Raji (cell line): ENCODE results near the gene C12orf60.

ENCODE experiments used
- POLR2A ChIP-seq: IDR thresholded peaks from 2 replicates; pipeline ENCODE4 v1.6.1; 2011; ENCODE audit warnings: low read depth, low read length, control low read depth; ENCODE audit not compliant: insufficient read depth

C12orf60 gene

GRCh38 chr12:14774906-14775635 is 28.4 kb upstream of the C12orf60 start:
- no peak for TF ChIP-seq POLR2A

DNA sequence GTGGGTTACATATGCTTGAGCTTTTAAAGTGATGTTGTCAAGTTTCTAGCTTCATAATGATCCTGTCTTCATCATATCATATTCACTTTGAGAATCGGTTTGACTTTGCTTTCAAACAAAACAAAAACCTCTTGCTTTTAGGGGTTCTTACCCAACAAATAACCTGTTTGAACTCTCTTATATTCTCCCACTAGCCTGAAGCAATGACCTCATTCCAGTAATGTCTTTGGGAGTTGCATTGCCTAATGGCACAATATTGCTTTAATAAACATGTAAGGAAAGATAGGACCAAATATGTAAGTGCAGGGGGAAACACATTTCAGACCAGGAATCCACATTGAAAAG is 27.9 kb upstream of the C12orf60 start:
- TF ChIP-seq POLR2A = no peak

DNA sequence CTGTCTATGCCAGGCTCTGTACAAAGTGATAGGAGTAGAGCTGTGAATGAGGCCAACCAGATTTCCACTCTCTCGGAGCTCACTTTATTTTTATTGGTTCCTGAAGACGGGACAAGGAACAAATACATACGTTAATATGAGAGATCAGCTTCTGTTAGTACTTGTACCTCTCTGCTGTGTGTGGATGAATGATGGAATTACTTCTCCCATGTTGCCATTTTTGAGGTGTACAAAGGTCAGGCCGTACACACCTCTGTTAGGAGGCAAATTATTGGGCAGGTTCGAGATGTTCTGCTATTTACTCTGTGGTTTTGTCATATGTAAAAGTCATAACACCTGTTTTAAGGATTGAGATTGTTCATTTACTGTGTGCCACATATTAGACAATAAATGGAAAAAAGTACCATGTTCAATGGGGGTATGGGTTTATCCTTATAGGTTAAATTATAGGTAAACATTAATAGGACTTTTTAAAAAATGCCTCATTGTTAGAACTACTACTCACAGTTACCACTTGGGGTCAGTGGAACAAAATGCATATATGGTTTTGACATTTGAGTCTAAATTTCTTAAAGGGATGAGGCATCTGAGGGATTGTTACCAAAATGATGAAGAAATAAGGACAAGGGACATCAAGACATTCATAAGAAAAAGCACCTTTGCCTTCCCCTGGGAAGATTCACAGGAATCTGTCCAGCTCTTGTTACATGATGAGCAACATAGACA is 27.1 kb upstream of the C12orf60 start:
- TF ChIP-seq POLR2A = no peak

- no peak for TF ChIP-seq POLR2A
Observed at GRCh38 chr12:14777271-14777670, 26.2 kb upstream of the C12orf60 start.

DNA sequence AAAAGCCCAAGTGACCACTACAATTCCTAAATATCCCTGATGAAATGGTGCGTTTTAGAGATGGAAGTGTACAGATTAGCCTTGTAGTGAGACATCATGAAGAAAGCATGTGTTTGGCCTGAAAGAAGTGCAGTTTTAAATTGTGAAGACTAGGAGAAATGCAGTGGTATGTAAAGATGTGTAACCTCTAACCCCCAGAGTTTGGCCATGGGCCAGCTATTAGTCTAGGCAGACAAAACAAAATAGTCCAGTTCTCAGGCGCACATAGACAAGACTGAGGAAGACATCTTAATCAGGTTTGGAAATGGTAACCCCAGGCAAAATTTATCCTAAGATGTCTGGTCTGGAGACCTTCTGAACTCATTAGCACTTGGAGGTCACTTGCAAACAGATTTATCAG is 23.6 kb upstream of the C12orf60 start:
- no peak for TF ChIP-seq POLR2A

- no peak for TF ChIP-seq POLR2A
Observed at GRCh38 chr12:14780859-14781258, 22.6 kb upstream of the C12orf60 start.

GRCh38 chr12:14781563-14781962 is 21.9 kb upstream of the C12orf60 start:
- TF ChIP-seq POLR2A = no peak

- no peak for TF ChIP-seq POLR2A
Observed at GRCh38 chr12:14782756-14783155, 20.7 kb upstream of the C12orf60 start.

GRCh38 chr12:14784471-14784870 is 19.0 kb upstream of the C12orf60 start:
- TF ChIP-seq POLR2A = no peak

- no peak for TF ChIP-seq POLR2A
Observed at GRCh38 chr12:14785568-14785967, 17.9 kb upstream of the C12orf60 start.

- TF ChIP-seq POLR2A = no peak
Observed at GRCh38 chr12:14795028-14795448, 8.4 kb upstream of the C12orf60 start.

GRCh38 chr12:14802247-14802646 is 1.2 kb upstream of the C12orf60 start:
- TF ChIP-seq POLR2A = no peak

DNA sequence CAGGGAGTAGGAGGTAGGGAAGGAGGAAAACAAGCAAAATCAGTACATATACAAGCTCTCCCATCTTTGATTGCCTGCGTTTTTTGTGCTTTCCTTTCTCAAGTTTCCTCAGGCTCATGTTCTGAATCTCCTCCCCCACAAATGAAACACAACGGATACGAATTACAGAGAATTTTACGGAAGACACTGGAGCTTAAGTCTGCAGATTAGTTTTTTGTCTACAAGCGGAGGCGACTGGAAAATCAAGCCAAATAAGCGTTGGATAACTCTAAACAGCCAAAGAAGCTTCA is 804 bp upstream of the C12orf60 start:
- TF ChIP-seq POLR2A = no peak

DNA sequence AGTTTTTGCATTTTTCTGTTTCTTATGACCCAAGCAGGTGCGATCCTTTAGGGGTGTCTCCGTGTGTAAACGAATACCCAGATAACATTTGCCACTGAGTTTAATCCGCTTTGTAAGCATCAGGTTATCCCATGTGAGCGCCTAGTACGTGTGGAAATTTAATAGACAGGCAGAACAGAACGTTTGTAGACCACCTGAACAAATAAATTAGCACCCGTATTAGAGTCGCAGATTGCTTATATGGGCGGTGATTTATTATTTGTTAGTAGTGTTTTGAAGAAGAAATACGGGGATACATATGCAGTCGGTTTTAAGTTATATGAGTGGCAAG is 325 bp downstream of the C12orf60 start:
- TF ChIP-seq POLR2A = no peak

- TF ChIP-seq POLR2A = no peak
Observed at GRCh38 chr12:14810167-14810952, 6.9 kb downstream of the C12orf60 start.

DNA sequence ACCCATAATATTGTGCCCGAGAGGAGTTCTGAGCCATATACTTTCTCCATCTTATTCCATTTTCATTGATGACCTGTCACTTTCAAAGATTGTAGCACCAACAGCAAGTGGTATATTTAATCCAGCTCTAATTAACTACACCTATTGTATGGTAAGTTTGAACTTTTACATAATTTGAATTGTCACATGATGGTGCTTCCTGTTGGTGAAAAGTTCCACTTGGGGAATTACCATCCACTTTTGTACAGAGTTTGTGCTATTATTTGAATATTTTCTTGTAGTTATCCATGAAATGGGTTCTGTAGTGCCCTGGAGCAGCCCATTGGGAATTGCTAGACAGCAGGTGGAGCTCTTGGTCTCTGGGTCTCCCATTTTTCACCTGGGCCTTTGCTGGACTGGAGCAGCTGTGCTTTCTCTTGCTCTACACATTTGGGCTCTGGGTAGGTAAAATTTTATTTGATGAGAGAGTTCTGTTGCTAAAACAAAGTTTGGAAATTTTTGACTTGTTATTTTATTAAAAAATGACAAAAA is 7.5 kb downstream of the C12orf60 start:
- no peak for TF ChIP-seq POLR2A
